Measurements from ENCODE around the gene KCNK3.

- TF ChIP-seq EP300 (IDR thresholded peaks at IDR 0.05; ENCODE audit: low read depth): no peak
- no peak for TF ChIP-seq CTCF (IDR thresholded peaks at IDR 0.05)
- no peak for TF ChIP-seq POLR2A (IDR thresholded peaks at IDR 0.05)
- TF ChIP-seq POLR2AphosphoS5 (IDR thresholded peaks at IDR 0.05): no peak
These were observed 75.5 kb downstream of the KCNK3 start for GRCh38 chr2:26767894-26768487.
